Measurements from ENCODE around the gene TPRN.

Gene TPRN

GRCh38 chr9:137152844-137153405 is 47.6 kb downstream of the TPRN start:
- in situ Hi-C loops (cut with MboI; ENCODE audit: low pct_unique_long_range_greater_than_20kb, low sequenced_read_pairs), result no loop called here
- DNase-seq, result no peak

GRCh38 chr9:137150617-137151457 is 49.7 kb downstream of the TPRN start:
- DNase-seq, result peak; percentile 97
- in situ Hi-C loops (cut with MboI; ENCODE audit: low pct_unique_long_range_greater_than_20kb, low sequenced_read_pairs), result no loop called here

GRCh38 chr9:137149942-137150616 is 50.5 kb downstream of the TPRN start:
- no peak for DNase-seq
- in situ Hi-C loops (cut with MboI; ENCODE audit: low pct_unique_long_range_greater_than_20kb, low sequenced_read_pairs), result no loop called here

GRCh38 chr9:137149363-137149762 is 51.2 kb downstream of the TPRN start:
- in situ Hi-C loops (cut with MboI; ENCODE audit: low pct_unique_long_range_greater_than_20kb, low sequenced_read_pairs), result no loop called here
- no peak for DNase-seq

GRCh38 chr9:137148661-137149060 is 51.9 kb downstream of the TPRN start:
- in situ Hi-C loops (cut with MboI; ENCODE audit: low pct_unique_long_range_greater_than_20kb, low sequenced_read_pairs), result no loop called here
- DNase-seq, result no peak

GRCh38 chr9:137148242-137148641 is 52.3 kb downstream of the TPRN start:
- in situ Hi-C loops (cut with MboI; ENCODE audit: low pct_unique_long_range_greater_than_20kb, low sequenced_read_pairs), result no loop called here
- DNase-seq, result no peak

- in situ Hi-C loops (cut with MboI; ENCODE audit: low pct_unique_long_range_greater_than_20kb, low sequenced_read_pairs), result no loop called here
- no peak for DNase-seq
Observed at GRCh38 chr9:137147793-137148160, 52.8 kb downstream of the TPRN start.

- in situ Hi-C loops (cut with MboI; ENCODE audit: low pct_unique_long_range_greater_than_20kb, low sequenced_read_pairs), result no loop called here
- DNase-seq, result no peak
Observed at GRCh38 chr9:137147091-137147792, 53.3 kb downstream of the TPRN start.

- in situ Hi-C loops (cut with MboI; ENCODE audit: low pct_unique_long_range_greater_than_20kb, low sequenced_read_pairs), result no loop called here
- no peak for DNase-seq
Observed at GRCh38 chr9:137146527-137146918, 54.0 kb downstream of the TPRN start.

- no peak for DNase-seq
- in situ Hi-C loops (cut with MboI; ENCODE audit: low pct_unique_long_range_greater_than_20kb, low sequenced_read_pairs), result no loop called here
Observed at GRCh38 chr9:137145731-137146526, 54.6 kb downstream of the TPRN start.

- in situ Hi-C loops (cut with MboI; ENCODE audit: low pct_unique_long_range_greater_than_20kb, low sequenced_read_pairs), result no loop called here
- no peak for DNase-seq
Observed at GRCh38 chr9:137143459-137143858, 57.1 kb downstream of the TPRN start.

GRCh38 chr9:137141976-137142936 is 58.3 kb downstream of the TPRN start:
- in situ Hi-C loops (cut with MboI; ENCODE audit: low pct_unique_long_range_greater_than_20kb, low sequenced_read_pairs), result no loop called here

More at GRCh38 chr9:137141976-137142936, 58.3 kb downstream of the TPRN start:
- no peak for DNase-seq
